ENCODE measurements around the gene GOLGA8S. TPM values are rescaled to one million over a fixed set of nuclear protein-coding genes. Genes with fewer than 3 reads are reported as not detected.
"Not testable (repeated sequence)": the region's sequence is repeated elsewhere in the genome, so short reads cannot be mapped to it uniquely, and the experiment has no call there.

GOLGA8S gene, protein sequence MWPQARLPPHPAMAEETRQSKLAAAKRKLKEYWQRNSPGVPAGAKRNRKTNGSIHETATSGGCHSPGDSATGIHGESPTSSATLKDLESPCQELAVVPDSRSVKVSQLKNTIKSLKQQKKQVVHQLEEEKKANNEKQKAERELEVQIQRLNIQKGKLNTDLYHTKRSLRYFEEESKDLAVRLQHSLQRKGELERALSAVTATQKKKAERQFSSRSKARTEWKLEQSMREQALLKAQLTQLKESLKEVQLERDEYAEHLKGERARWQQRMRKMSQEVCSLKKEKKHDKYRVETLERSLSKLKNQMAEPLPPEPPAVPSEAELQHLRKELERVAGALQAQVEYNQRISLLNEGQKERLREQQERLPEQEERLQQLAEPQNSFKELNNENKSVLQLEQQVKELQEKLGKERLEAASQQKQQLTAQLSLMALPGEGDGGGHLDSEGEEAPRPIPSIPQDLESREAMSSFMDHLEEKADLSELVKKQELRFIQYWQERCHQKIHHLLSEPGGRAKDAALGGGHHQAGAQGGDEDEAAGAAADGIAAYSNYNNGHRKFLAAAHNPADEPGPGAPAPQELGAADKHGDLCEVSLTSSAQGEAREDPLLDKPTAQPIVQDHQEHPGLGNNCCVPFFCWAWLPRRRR
- polyA plus RNA-seq (2012; ENCODE audit: insufficient read length, low read depth), result not detected

DNA sequence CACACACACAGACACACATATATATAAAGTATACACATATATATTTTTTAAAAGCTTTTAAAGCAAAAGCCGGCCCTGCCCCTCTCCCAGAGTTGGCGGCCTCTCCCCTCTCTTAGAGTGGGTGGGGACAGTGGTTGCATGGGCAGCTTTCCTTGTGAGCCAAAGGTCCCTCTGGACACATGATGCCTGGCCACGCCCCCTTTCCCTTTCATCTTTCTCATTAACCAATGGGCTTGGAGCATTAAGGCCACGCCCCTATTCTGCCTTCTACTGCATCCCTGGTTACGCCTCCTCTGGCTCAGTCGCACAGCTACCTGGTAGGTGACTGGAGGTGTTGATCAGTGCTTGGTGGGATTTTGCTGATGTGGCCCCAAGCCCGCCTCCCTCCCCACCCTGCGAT, at the start of gene GOLGA8S:
Gene GOLGA8S, plus strand, starts transcription at position 301 of the 400 bp plus-strand sequence. Its CDS starts 62 bp downstream, at position 363.
- not testable (repeated sequence) for TF ChIP-seq REST (IDR thresholded peaks at IDR 0.05; ENCODE audit: insufficient read depth in 1 of 2, low read depth in 2 of 2, low read length in 2 of 2); TAF1 (IDR thresholded peaks at IDR 0.05; ENCODE audit: borderline replicate concordance, insufficient read depth, low read length); POLR2AphosphoS5 (IDR thresholded peaks at IDR 0.05; ENCODE audit: low read depth, low read length)

GRCh38 chr15:23334096-23334495, 20.5 kb upstream of the GOLGA8S start, which contains the start of gene GOLGA6L26:
GOLGA6L26 (minus strand) TSS chr15:23334196; CDS start chr15:23334135, 61 bp downstream.
- not testable (repeated sequence) for TF ChIP-seq TAF1 (IDR thresholded peaks at IDR 0.05; ENCODE audit: borderline replicate concordance, insufficient read depth, low read length); FOXP2 (optimal IDR thresholded peaks at IDR 0.05; ENCODE audit: borderline replicate concordance, extremely low read depth, extremely low read length, insufficient read depth); REST (IDR thresholded peaks at IDR 0.05; ENCODE audit: insufficient read depth in 1 of 2, low read depth in 2 of 2, low read length in 2 of 2)

- TF ChIP-seq REST (IDR thresholded peaks at IDR 0.05; ENCODE audit: insufficient read depth in 1 of 2, low read depth in 2 of 2, low read length in 2 of 2) (no peak), FOXP2 (optimal IDR thresholded peaks at IDR 0.05; ENCODE audit: borderline replicate concordance, extremely low read depth, extremely low read length, insufficient read depth) (no peak)
These were observed 16.0 kb downstream of the GOLGA8S start for GRCh38 chr15:23370578-23370977.

GRCh38 chr15:23372284-23372683, 17.7 kb downstream of the GOLGA8S start:
- no peak for TF ChIP-seq POLR2AphosphoS5 (IDR thresholded peaks at IDR 0.05; ENCODE audit: low read depth, low read length)
- TF ChIP-seq REST (IDR thresholded peaks at IDR 0.05; ENCODE audit: insufficient read depth in 1 of 2, low read depth in 2 of 2, low read length in 2 of 2), result no peak
- TF ChIP-seq TAF1 (IDR thresholded peaks at IDR 0.05; ENCODE audit: borderline replicate concordance, insufficient read depth, low read length), result no peak
- no peak for TF ChIP-seq FOXP2 (optimal IDR thresholded peaks at IDR 0.05; ENCODE audit: borderline replicate concordance, extremely low read depth, extremely low read length, insufficient read depth)

DNA sequence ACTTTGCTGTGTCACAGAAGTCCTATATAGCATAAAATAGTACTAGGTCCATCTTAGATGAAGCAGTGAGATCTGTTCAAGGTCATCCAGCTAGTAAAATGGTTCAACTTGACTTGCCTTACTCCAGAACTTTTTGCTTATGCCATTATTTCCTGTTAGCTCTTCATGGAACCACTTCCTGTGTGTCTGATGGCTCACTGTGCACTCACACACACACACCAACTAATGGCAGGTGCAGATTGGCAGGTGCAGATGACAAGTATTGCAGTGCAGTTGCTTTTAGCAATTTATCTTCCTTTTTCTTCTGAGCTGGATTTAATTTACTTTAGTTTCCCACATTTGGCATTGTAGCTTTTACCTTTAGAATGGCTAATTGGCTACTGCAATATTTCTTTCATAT, 29.8 kb downstream of the GOLGA8S start:
- TF ChIP-seq POLR2AphosphoS5 (IDR thresholded peaks at IDR 0.05; ENCODE audit: low read depth, low read length) (no peak), SIN3A (IDR thresholded peaks at IDR 0.05; ENCODE audit: borderline replicate concordance, insufficient read depth, low read length) (no peak), REST (IDR thresholded peaks at IDR 0.05; ENCODE audit: insufficient read depth in 1 of 2, low read depth in 2 of 2, low read length in 2 of 2) (no peak)
